NCI-H526 treated with DMSO at 0.1 percent for 48 hours (cell line): ENCODE data around the gene NFIX.
"Not testable (repeated sequence)": the region's sequence is repeated elsewhere in the genome, so short reads cannot be mapped to it uniquely, and the experiment has no call there.

Experiments
- DNase-seq: peaks from one replicate; lab custom pipeline; 2025; lab: John Stamatoyannopoulos, UW

The NFIX gene

DNA sequence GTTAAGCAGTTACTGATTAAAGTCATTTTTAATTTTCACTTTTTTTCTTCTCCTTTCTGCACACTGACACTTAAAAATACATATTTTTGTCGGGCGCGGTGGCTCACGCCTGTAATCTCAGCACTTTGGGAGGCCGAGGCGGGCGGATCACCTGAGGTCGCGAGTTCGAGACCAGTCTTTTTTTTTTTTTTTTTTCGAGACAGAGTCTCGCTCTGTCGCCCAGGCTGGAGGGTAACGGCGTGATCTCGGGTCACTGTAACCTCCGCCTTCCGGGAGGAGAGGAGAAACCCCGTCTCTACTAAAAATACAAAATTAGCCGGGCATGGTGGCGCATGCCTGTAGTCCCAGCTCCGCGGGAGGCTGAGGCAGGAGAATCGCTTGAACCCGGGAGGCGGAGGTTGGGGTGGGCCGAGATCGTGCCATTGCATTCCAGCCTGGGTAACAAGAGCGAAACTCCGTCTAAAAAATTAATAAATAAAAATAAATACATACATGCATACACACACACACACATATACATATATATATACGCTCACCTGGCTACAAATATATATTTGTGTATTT is 37.8 kb upstream of the NFIX start:
- DNase-seq = not testable (repeated sequence)

DNA sequence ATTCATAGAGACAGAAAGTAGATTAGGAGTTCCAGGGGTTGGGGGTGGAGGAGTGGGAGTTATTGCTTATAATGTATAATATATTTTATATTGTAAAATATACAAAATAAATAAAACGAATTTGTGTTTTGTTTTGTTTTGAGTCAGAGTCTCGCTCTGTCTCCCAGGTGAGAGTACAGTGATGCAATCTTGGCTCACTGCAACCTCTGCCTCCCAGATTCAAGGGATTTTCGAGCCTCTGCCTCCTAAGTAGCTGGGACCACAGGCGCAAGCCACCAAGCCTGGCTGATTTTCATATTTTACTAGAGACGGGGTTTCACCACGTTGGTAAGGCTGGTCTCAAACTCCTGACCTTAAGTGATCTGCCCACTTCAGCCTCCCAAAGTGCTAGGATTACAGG is 35.8 kb upstream of the NFIX start:
- no peak for DNase-seq

DNA sequence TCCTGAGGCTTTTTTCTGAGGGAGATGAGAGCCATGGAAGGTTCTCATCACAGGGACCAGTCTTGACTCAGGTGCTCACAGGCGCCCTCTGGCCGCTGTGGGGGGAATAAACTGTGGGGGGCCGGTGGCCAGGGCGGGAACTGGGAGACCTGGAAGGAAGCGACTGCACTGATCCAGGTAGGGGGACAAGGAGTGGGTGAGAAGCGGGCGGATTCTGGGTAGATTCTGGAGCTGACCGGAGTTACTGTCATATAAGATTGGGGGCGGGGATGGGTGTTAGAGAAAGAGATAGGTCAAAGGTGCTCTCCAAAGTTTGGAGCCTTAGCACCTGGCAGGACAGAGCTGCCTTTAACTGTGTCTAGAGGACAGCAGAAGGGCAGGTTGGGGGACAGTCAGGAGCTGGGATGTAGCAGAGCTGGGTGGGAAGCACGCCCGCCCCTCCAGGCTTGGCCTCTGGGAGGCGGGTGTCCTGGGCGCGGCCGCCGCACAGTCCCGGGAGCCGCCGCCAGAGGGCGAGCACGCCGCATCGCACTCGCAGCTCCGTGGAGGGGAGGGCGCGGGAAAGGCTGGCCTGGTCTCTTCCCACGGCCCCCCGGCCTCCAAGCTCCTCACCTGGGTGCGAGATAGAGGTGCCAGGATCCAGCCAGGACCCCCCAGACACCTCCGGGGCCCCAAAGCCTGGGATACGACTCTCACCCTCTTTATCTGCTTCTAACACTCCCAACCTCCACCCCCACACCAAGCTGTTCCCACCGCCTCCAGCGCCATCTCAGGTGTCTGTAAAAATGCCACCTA is 30.1 kb upstream of the NFIX start:
- DNase-seq = no peak

DNA sequence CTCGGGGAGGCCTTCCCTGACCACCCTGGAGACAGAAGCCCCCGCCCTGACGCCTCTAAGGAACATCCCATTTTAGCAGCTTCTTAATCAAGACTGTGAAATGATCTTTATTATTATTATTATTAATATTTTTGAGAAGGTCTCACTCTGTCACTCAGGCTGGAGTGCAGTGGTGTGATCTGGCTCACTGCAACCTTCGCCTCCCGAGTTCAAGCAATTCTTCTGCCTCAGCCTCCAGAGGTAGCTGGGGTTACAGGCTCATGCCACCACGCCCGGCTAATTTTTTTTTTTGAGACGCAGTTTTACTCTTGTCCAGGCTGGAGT is 29.5 kb upstream of the NFIX start:
- DNase-seq = no peak

DNA sequence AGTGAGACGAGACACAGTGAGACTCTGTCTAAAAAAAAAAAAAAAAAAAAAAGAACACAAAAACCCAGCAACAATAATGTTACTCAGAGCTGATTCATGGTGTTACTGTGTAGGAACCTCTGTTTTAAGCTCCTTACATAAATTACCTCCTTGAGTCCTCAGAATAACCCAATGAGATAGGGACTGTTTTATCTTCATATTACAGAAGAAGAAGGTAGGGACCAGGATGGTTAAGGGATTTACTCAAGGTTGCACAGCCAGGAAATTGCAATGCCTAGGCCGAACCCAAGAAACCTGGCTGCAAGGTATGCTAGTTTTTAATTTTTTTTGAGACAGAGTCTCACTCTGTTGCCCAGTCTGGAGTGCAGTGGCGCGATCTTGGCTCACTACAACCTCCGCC is 27.4 kb upstream of the NFIX start:
- no peak for DNase-seq

DNA sequence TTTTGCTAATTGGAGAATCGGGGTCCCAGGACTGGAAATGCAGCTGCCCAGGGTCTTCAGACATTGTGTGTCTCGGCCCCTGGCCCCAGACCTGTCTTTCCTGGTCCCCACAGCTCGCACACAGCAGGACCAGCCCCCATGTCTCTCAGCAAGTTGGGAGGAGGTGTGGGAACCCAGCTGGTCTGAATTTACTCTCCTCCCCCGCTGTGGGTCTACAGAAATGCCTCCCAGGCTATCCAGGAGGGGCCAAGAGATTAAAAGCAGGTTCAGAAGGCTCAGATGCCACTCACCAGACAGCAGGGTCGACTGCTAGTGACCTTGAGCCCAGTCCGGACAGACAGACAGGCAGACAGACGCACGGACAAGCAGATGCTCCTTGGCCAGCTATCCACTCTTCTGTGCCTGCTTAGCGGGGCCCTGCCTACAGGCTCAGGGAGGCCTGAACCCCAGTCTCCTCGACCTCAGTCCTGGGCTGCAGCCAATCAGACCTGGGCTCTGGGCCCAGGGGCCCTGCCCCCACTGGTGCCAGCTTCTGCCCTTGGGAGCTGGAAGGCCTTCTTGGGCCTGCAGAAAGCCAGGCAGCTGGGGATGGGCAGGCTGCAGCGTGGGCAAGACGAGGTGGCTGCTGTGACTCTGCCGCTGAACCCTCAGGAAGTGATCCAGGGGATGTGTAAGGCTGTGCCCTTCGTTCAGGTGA is 25.8 kb upstream of the NFIX start, which contains the start of gene DAND5:
TSS of gene DAND5 (plus strand) at position 285 of the 697 bp plus-strand sequence. CDS start at position 370, 85 bp downstream.
- no peak for DNase-seq

DNA sequence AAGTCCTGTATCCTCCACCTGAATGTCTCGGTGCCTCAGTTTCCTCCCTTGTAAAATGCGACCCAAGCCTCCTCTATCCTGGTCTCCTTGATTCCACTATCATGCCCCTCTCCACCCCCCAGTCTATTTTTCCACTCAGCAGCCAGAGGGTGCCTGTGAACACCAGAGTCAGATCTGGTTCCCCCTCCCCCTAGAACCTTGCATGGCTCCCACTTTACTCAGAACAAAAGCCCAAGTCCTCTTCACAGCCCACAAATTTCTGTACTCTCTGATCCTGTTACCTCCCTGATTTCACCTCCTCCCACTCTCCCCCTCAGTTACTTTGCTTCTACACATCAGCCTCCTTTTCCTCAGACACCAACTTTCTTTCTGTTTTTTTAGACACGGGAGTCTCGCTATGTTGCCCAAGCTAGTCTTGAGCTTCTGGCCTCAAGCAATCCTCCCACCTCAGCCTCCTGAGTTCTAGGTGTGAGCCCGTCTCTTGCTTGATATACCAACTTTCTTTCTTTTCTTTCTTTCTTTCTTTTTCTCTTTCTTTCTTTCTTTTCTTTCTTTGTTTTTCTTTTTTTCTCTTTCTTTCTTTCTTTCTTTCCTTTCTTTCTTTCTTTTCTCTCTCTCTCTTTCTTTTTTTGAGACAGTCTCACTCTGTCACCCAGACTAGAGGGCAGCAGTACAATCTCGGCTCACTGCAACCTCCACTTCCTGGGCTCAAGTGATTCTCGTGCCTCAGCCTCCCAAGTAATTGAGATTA is 25.0 kb upstream of the NFIX start:
- DNase-seq = no peak

DNA sequence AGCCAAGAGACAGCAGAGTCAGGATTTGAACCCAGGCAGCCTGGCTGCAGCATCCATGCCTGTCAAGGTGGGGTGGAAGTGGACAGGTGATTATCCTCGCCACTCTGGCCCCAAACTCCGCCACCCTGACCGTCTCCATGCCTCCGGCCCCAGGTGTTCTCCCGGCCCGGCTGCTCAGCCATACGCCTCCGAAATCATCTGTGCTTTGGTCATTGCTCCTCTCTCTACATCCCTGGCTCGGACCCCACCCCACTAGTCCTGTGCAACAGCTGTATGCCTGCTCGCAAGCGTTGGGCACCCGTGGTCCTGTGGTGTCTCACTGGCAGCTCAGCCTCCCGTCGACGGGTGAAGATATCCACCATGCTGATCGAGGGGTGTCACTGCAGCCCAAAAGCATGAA is 22.0 kb upstream of the NFIX start:
- DNase-seq = no peak

DNA sequence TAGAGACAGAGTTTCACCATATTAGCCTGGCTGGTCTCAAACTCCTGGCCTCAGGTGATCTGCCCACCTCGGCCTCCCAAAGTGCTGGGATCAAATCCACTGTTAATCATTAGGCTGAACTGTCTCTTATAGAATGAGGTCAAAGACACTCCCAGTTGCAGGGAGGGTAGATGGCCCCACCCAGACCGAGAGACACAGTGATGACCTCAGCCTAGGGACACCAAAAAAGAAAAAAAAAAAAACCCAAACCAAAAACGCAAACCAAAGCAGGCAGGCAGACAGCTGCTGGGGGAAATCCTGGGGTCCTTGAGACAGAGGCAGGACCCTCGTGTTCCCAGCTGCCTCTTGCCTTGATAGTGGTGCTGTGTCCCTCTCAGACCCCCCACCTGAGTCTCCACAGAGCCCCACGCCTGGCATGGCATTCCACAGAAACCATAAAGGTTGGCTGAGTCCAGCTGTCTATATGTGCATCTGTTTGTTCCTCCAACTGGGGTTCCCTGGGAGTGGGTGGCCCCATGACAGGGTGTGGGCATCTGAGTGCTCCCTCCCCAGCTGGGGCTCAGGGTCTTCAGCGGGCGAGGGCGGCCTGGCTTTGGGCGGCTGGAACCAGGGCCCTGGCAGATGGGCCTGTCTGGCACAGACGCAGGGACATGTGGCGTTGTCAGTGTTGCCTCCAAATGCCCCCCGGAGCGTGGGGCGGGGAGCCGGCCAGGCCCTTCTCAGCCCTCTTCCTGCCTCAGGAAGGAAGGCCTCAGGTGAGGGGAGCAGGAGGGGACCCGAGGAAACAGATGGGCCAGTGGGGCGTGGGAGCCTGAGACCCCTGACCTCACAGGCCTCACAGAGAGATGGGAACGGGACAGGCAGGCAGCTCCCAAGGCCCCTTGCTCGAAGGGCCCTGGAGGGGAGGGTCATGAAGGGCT is 20.7 kb upstream of the NFIX start:
- DNase-seq = no peak

DNA sequence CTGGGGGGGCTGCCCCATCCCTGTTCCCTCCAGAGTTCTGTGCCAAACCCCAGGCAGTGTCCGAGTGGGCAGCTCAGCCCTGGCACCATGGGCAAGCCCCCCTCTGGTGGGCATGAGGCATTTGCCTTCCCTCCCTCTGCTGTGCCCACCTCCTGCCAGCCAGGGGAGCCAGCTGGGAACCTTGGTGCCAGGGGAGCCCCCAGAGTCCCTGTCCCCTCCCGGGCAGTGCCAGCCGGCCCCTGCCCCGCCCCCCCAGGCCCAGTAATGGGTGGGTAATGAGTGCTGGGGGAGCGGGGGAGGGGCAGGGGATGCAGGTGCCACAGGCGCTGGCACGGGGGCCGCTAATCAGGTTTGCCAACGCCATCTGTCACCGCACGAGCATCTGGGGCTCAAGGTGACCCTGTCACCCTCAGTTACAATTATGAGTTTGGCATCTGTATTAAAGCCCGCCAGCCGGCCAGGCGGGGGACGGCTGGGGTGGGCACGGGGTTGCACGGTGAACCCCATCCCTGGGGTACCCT is 20.0 kb upstream of the NFIX start:
- DNase-seq = no peak

DNA sequence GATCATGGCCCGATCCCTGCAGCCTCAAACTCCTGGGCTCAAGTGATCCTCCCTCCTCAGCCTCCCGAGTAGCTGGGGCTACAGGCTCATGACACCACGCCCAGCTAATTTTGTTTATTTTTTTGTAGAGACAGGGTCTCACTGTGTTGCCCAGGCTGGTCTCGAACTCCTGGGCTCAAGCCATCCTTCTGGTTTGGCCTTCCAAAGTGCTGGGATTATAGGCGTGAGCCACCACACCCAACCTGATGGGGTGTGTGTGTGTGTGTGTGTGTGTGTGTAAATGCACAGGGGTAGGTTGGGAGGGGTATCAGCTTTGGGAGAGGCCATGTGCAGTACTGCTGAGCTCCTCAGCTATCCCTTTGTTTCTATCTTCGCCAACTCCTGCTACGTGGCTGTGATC is 19.2 kb upstream of the NFIX start:
- DNase-seq = not testable (repeated sequence)

DNA sequence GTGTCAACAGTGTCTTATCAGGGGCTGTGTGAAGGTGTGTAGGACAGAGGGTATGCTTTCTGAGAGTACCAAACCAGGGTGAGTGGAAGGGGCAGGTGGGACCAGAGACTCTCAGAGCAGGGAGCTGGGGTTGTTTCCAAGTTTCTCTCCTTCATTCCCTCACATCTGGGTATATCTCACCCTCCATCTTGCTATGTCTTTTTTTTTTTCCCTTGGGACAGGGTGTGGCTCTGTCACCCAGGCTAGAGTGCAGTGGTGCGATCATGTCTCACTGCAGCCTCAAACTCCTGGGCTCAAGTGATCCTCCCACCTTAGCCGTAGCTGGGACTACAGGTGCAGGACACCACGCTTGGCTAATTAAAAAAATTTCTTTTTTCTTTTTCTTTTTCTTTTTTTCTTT is 15.3 kb upstream of the NFIX start:
- DNase-seq = no peak

DNA sequence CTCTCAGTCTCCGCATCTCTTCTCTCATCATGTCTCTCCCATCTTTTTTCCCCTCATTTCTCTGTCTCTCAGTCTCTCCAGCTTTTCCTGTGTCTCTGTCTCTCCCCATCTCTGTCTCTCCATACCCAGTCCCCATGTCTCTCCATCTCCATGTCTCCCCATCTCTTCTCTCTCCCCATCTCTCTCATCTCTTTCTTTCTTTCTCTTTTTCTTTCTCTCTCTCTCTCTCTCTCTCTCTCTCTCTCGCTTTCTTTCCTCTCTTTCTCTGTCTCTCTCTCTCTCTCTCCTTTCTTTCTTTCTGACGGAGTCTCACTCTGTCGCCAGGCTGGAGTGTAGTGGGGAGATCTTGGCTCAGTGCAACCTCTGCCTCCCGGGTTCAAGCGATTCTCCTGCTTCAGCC is 12.6 kb upstream of the NFIX start:
- no peak for DNase-seq

DNA sequence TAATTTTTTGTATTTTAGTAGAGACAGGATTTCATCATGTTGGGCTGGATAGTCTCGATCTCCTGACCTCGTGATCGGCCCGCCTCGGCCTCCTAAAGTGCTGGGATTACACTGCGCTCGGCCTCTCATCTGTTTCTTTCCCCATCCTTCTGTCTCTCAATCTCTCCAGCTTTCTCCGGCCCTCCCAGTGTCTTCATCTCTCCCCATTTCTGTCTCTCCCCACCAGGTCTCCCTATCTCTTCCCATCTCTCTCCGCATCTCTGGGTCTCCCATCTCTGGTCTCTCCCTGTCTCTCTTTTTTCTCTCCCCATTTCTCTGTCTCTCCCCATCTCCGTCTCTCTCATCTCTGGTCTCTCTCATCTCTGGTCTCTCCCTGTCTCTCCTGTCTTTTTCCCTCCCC is 12.2 kb upstream of the NFIX start:
- DNase-seq = no peak

DNA sequence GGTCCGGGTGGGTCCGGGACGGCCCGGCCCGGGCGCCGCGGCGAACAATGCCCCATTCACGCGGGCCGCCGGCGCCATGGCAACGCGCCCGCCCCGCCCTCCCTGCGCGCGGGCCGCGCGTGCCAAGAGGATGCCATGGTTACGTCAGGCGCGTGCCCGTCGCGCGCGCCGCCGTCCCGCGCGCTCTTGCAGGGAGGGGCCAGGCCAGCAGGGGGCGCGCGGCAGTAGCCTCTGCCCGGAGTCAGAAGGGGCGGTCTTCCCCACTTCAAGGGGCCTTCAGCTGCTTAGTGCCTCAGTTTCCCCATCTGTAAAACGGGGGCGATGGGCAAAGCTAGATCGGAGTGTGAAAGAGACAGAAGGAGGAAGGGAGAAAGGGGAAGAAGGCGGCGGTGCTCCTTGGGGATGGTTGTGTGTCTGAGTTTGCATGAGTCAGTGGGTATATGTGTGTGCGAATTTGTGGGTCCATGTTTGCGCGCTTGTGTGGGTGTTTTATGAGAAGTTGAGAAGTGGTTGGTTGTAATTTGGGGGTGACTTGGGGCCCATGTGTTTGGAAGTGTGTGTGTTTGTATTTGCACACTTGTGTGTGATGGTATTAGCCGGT is 11.6 kb upstream of the NFIX start:
- no peak for DNase-seq

DNA sequence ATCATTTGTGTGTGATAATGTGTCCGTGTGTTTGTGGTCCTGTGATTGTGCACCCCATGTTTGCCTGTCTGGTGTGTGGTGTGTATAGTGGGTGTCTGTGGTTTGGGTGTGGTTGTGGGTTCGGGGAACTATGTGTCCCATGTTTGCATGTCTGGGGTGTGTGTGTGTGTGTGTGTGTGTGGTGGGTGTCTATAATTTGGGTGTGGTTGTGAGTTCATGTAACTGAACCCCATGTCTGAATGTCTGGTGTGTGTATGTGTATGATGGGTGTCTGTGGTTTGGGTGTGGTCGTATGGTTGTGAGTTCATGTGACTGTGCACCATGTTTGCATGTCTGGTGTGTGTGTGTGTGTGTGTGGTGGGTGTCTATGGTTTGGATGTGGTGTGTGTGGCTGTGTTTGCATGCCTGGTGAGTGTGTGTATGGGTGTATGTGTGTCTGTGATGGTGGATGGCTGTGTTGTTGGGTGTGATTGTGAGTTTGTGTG is 11.1 kb upstream of the NFIX start:
- no peak for DNase-seq

DNA sequence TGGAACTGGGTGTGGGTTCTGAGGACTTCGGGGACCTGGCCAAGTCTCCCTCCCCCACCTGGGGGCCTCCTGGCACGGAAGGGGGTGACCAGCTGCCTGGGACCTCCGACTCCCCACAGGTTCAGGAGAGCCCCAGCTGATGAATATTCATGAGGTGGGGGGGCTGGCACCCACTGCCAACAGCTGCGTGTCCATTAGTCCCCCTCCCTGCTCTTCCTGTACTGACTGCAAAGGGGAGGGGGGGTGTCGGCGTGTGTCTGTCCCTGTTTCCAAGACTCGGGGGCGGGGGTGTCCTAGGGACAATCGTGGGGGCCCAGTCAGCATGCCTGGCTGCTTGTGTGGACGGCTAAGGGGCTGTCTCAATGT is 10.6 kb upstream of the NFIX start:
- DNase-seq = no peak

DNA sequence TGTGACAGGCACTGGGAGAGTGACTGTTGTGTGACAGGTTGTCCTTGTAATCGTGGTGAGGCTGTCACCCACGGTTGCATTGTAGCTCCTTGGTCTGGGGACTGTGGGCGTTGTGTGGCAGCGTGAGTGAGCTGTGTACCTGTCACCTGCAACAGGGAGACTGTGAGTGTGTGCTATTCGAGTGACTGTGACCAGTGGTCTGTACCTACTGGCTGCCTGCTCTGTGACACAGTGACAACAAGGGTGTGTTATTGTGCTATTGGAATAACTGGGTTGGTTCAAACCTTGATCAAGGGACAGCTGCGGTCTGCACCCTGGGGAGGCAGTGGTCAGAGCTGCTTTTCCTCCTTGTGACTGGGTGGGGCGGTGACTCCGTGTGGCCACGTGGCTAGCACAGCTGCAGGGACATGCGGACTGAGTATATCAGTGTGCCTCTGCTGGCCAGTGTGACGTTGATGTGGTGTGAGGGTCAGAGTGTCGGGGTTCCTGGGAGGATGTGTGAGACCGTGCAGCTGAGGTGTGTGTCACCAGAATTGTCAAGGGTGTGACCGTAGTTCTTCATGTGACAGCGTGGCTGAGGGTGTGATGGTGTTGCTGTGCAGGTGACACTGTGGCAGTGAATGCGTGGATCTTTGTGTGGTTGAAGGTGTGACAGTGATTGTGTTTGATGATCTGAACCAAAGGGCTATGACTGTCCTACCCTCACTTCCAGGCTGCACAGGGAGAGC is 10.1 kb upstream of the NFIX start:
- no peak for DNase-seq

DNA sequence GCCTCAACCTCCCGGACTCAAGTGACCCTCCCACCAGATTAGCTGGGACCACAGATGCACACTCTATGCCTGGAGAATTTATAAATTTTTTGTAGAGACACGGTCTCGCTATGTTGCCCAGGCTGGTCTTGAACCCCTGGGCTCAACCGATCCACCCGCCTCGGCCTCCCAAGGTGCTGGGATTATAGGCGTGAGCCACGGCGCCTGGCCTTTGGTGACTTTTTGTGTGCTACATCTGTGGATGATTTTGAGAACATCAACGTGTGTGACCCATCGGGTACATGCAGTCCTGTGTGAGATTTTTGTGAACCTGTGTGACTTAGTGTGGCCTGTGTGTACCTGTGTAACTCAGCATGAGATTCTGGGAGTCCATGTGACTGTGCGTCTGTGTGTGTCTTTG is 8.5 kb upstream of the NFIX start:
- no peak for DNase-seq

DNA sequence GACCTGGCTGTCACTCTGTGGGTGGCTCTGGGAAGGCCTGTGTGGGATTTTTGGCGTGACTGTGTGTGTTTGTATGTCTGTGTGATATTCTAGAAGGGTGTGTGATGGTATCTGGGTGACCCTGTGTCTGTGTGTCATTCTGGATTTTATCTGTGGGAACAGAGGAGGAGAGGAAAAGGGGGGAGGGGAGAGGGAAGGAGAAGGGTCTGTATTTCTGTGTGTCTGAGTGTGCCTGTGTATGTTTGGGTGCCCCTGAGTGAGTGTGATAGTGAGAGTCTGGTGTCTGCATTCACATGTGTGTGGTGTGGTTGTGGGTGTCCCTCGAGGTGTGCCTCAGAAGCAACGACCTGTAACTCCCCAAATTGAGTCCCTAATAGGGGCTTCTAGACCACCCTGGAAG is 8.1 kb upstream of the NFIX start:
- no peak for DNase-seq
